Fibroblast of villous mesenchyme (primary cell): ENCODE results near the gene SDR42E2. TPM values are rescaled to one million over a fixed set of nuclear protein-coding genes. Genes with fewer than 3 reads are reported as not detected.
"Not testable (repeated sequence)": the region's sequence is repeated elsewhere in the genome, so short reads cannot be mapped to it uniquely, and the experiment has no call there.

ENCODE experiments used
- DNase-seq: peaks from one replicate; pipeline ENCODE4 v3.0.0-alpha.2; 2010; ENCODE audit warnings: low read depth
- H3K4me3 ChIP-seq: 2 replicates; pipeline ENCODE4 v1.5.1; 2011; ENCODE audit warnings: low read depth, mild to moderate bottlenecking, low read length
- CTCF ChIP-seq: IDR thresholded peaks from 2 replicates; pipeline ENCODE4 v1.5.1; 2012; ENCODE audit warnings: low read depth, mild to moderate bottlenecking, low read length; ENCODE audit not compliant: insufficient read depth
- total RNA-seq: library from RNA; depleted of rRNA; stranded (reverse); fragments of >200 nt; gene quantifications from 2 replicates; pipeline ENCODE4 v1.2.3, GENCODE V29; 2012

Gene SDR42E2
- total RNA-seq, 1 donor, result not detected

DNA sequence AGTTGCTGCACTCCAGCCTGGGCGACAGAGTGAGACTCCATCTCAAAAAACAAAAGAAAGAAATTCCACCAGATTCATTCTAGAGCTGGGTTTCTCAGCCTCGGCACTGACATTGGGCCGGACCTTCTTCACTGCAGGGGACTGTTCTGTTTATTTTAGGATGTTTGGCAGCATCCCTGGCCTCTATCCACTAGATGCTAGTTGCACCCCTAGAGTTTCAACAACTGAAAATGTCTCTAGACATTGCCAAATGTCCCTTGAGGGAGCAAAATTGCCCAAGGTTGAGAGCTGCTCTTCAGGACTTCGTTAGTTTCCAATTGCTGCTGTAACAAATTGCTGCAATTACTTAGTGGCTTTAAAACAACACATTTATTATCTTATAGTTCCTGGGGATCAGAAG, 50.9 kb downstream of the SDR42E2 start:
- H3K4me3 ChIP-seq, result no peak overlapping the region
- no peak for DNase-seq
- no peak for TF ChIP-seq CTCF

- H3K4me3 ChIP-seq, result no peak overlapping the region
- no peak for TF ChIP-seq CTCF
- DNase-seq, result no peak
These were observed 51.5 kb downstream of the SDR42E2 start for GRCh38 chr16:22213801-22214200.

GRCh38 chr16:22214402-22214801, 52.1 kb downstream of the SDR42E2 start:
- H3K4me3 ChIP-seq, result no peak overlapping the region
- no peak for DNase-seq
- no peak for TF ChIP-seq CTCF

DNA sequence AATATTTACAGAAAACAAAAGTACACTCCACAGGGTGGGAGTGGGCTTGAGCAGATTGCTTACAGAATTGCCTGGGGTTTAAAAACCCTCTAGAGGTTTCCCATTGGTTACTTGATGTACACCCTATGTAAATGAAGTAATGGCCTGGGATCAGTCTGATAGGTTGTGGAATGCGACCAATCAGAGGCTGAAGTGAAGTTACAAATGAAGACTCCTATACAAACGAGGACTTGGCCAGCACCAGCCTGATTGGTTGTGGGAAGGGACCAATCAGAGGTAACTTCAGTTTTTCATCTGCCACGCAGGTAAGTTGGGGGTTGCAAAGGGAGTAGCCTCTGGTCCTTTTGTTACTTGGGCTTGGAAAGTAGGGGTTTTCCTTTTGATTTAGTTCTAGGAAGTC, 52.6 kb downstream of the SDR42E2 start:
- H3K4me3 ChIP-seq, result no peak overlapping the region
- TF ChIP-seq CTCF, result no peak
- no peak for DNase-seq

DNA sequence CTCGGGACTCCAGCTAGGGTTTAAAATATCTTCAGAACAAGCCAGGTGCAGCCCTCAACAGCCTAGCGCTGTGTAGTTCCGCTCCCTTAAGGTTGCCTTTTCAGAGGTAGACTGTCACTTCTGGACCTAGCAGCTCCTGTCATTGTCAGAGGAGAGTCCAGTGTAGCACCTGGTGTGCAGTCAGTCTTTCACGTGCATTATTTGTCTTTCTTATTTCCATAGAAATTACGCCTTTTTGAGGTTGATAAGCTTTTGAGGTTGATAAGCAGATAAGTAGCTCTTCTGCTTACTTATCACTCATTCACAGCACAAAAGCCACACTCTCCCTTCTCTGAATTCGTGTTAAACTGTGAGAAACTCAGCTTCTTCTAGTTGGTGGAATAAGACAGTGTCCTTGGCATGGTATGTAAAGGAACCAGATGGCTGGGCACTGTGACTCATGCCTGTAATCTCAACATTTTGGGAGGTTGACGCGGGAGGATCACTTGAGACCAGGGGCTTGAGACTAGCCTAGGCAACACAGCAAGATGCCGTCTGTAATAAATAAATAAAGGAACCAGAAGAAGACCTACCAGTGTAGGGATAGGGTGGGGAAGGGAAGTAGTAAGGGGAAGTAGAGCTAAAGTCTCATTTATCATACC, 54.0 kb downstream of the SDR42E2 start:
- peak; percentile 83 for DNase-seq
- no peak overlapping the region for H3K4me3 ChIP-seq
- no peak for TF ChIP-seq CTCF

DNA sequence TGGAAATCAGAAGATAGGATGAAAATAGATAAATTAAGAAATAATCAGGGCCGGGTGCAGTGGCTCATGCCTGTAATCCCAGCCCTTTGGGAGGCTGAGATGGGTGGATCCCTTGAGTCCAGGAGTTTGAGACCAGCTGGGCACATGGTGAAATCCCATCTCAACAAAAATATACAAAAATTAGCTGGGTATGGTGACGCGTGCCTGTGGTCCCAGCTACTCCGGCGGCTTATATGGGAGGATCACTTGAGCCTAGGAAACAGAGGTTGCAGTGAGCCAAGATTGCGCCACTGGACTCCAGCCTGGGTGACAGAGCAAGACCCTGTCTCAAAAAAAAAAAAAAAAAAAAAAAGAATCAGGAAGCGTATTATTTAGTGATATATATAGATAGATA, 54.5 kb downstream of the SDR42E2 start:
- DNase-seq, result peak; percentile 88
- not testable (repeated sequence) for H3K4me3 ChIP-seq

DNA sequence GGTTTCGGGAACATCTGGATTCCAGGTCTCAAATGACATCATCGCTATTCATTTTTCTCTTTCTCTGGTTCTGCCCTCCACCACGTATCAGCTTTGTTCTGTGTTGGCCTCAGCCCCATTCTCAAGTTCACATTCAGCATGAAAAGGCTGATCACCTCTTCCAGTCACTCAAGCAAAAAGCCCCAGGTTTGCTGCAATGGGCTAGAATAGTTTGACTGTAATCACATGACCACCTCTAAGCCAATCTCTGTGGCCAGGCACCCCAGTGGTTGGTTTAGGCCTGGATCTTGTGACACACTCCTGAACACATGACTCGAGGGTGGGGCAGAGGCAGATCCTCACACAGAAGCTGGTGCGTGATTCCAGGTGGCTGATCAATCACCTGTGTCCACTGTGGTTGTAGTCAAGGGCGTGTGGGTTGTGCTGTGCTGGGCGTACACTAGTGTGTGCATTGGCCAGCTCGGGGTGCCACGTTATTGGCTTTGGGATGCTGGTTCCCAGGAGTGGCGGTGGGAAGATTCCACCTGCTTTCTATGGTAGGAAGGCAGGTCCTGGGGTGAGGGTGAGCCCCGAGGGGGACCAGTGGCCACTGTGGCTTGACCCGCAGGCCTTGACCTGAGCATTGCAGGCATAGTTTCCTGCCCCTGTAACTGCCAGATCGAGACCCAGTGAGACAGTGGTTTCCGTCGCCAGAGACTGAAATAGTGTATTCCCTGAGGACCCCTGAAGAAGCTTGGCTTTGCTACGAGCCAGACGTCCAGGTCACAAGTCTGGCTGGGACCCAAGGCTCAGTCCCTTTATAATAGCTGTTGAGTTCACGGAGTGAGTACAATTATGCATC, 55.8 kb downstream of the SDR42E2 start:
- no peak overlapping the region for H3K4me3 ChIP-seq
- DNase-seq, result no peak
- TF ChIP-seq CTCF, result no peak
